GM18858 (cell line): Measurements from ENCODE around the gene BBS12.
A peak's percentile ranks its signal among the peaks of the same experiment; 100 is the strongest.

Source experiments
- ATAC-seq: cut with Tn5 transposase; IDR thresholded peaks from one replicate; pipeline ENCODE4 v1.9.1; 2021; ENCODE audit not compliant: unreplicated experiment

The BBS12 gene

DNA sequence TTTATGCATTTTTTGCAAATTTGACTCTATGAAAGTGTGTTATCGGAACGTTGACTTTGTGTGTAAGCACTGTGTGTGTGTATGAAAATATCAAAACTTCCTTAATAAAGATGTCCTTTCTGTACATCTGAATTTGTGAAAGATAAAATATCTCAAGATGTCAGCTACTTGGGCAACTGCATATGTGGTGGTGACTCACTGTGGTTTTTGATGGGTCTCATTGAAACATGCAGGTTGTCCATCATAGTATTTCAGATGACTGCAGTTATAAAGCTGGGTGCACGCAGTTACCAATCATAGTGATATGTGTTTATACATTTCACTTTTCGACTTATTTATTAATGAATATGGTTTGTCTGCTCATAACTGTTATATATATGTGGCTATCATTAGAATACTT is 19.7 kb upstream of the BBS12 start:
- ATAC-seq: no peak

DNA sequence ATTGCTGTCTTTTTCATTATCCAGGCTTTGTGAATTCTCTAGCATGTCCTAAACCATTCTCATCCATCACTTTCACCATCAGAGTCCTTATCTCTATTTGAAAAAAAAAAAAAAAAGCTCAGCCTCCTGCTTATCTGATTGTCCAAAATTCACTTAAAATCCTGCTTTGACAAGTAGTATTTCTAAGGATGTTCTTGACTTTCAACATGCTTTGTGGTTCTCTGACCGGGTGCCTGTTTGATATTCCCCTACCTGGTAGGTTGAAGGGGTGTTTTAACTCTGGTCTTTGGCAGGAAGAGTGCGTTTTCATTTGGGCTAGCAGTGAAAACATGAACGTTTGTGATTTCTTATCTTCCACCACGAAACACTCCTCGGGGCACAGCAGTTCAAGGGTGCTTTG is 17.3 kb upstream of the BBS12 start:
- ATAC-seq: no peak

GRCh38 chr4:122716825-122717448 is 15.6 kb upstream of the BBS12 start:
- ATAC-seq: peak; percentile 85

DNA sequence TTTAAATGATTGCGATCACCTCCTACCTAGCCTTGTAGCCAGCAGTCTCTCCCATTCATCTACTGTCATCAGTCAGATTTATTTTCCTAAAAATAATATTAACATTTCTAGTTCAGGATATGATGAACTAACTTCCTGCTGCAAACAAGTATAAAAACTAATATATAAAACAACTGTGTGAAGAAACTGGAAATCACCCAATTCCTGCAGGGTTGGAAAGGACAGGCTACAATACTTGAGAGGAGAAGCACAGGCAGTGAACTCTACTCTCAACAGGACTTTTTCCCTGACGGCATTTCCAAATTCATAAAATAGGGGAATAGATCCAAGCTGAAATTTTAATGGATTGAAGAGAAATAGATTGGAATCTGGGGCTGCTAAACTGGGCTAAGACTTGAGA is 14.2 kb upstream of the BBS12 start:
- ATAC-seq: no peak

GRCh38 chr4:122722256-122722655 is 10.2 kb upstream of the BBS12 start:
- ATAC-seq: no peak

- ATAC-seq: no peak
Observed at GRCh38 chr4:122728856-122729255, 3.6 kb upstream of the BBS12 start.

DNA sequence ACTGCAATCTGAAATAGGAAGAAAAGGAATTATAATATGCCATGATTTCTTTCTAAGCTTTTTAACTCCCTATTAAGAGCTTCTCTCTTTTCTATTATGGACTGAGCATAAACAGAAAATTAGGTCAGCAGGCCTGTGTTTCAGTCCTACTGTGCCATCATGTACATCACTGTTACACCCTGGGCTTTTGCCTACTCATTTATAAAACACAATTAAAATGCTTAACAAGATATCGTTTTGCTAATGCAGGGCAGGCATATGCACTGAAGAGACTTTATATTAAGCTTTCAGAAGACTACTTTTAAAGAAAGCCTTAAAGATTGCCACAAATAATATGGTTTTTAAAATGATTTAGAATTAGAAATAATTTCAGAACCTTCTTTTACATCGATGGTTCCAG is 828 bp upstream of the BBS12 start:
- no peak for ATAC-seq

GRCh38 chr4:122733787-122734120 is 1.2 kb downstream of the BBS12 start:
- ATAC-seq: no peak

DNA sequence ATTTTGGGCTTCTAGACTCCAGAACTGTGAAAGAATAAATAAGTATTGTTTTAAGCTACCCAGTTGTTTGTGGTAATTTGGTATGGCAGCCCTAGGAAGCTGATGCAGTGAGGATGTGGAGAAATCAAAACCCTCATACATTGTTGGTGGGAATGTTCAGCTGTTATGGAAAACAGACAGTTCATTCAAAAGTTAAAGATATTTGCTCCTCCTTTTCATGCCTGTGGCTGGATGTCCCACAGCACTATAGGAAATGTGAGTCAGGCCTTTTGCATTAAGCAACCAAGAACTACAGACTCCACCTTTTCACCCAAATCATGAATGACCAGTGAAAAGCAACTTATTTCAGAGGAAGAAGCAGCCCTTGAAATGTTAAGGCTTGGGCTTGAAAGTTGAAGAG is 6.7 kb downstream of the BBS12 start:
- no peak for ATAC-seq

GRCh38 chr4:122742933-122743829 is 10.7 kb downstream of the BBS12 start:
- no peak for ATAC-seq

GRCh38 chr4:122744229-122744628 is 11.7 kb downstream of the BBS12 start:
- no peak for ATAC-seq

- ATAC-seq: no peak
Observed at GRCh38 chr4:122746485-122746965, 14.0 kb downstream of the BBS12 start.

- no peak for ATAC-seq
Observed at GRCh38 chr4:122747068-122747467, 14.6 kb downstream of the BBS12 start.

- no peak for ATAC-seq
Observed at GRCh38 chr4:122747883-122748282, 15.4 kb downstream of the BBS12 start.

DNA sequence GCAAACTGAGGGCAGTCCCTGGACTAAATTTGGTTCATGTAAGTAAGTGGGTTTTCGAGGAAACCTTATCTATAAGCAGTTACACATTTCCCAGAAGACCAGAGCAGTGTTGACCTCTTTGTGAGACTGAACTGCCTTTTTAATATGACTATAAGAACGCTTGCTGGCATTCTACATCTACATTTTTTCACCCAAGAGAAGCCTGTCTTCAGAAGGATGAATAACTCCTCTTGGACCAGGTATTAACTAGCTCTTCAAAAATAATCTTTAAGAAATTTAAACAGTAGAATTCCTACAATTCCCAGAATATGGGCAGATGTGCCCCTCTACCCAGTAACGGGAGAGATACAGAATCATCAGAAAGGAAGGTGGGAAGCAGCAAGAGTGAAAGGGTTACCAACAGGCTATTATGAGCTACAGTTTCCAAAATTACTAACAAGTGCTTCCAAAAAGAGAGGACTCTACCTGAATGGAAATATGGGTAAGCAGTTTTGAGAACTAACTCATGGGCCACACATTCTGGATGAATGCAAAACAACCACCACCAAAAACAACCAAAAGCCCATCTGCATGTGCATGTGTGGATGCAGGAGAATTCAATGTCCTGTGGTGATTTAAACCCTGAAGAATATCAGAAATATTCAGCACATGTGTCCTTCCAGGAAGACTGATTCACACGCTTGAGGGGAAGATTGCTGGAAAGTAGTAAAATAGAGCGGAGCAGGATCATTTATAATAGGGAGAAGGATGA is 17.4 kb downstream of the BBS12 start:
- no peak for ATAC-seq

DNA sequence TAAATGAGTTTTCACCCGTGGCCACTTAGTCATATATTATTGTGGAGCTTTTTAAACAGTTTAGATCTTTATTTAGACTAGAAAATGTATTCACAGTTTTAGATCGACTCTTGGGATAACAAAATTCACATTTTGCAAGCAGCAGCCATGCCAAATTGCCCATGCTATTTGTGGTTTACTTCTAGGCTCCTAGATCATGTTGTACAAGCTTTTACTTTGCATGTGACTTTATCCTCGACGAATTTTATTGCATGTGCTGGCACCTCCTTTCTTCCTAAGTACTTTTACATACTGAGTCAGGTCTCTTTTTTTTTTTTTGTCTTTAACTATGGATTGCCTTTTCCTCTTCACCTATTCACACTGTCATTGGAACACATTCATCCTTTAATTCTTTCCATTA is 23.2 kb downstream of the BBS12 start:
- ATAC-seq: no peak

- ATAC-seq: no peak
Observed at GRCh38 chr4:122758033-122758432, 25.5 kb downstream of the BBS12 start.

- no peak for ATAC-seq
Observed at GRCh38 chr4:122759639-122760310, 27.3 kb downstream of the BBS12 start.

DNA sequence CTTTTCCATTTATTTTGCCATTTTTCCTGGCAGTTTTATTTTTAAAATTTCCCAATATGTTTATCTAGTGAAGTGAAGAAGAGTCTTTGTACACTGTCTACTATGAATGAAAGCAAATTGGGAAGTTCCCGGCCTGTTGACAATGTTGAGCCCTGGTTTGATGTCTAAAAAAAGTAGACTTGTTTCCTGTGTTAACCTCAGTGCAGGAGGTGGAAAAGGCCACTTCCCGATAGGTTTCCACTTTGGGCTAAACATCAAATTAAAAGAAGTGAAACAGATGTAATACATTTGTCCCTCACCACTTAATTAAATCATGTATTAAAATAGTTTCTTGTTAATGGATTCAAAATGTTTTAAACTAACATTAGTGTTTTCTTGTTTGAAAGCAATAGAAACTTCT is 30.0 kb downstream of the BBS12 start:
- ATAC-seq: no peak

DNA sequence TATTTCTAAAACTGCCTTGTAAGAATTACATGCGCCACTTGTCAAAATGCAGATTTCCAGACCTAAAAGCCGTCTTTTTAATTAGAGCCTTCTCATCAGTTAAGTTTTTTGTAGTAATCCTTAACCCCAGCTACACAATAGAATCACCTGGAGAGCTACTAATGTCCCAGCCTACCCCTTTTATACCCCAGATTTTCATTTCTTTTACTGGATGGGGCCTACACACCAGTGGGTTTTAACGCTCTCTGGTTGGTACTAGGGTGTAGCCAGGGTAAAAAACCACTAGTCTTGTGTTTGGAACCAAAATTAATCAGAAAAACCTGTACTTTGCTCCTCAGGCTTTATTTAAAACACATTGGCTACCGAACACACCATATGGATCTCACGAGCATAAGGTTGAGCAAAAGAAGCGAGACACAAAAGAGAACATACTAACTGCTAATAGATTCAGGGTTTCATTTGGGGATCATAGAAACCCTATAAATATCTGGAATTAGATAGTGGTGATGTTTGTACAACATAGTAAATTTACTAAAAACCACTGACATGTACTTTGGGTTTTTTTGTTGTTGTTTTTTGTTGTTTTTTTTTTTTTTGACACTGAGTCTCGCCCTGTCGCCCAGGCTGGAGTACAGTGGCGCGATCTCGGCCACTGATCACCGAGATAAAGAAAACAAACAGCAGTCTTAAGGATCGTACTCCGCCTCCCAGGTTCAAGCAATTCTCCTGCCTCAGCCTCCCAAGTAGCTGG is 30.6 kb downstream of the BBS12 start:
- no peak for ATAC-seq
